ENCODE measurements around the gene ZNF462. TPM values are rescaled to one million over a fixed set of nuclear protein-coding genes. Genes with fewer than 3 reads are reported as not detected.

The ZNF462 gene
- total and polyA plus RNA-seq, 9 donors = 7.0 to 18.8 (median 9.2) TPM

GRCh38 chr9:106874652-106875051 is 11.7 kb downstream of the ZNF462 start:
- Histone ChIP-seq H3K4me1 (ENCODE audit: control insufficient read depth, insufficient read depth, low read length) (peaks cover 5% of the 10 kb centered on the region), H3K36me3 (ENCODE audit: control insufficient read depth, insufficient read depth, low read length) (no peaks in the 10 kb centered on the region), H3K27me3 (ENCODE audit: control insufficient read depth, insufficient read depth, low read length) (no peaks in the 10 kb centered on the region), H3K4me3 (ENCODE audit: low read length) (no peak overlapping the region), H3K9me3 (replicated peaks; ENCODE audit: control insufficient read depth, low read depth, low read length) (no peaks in the 10 kb centered on the region), H3K27ac (ENCODE audit: low read length) (no peak overlapping the region)
- no peak for DNase-seq
- no CpG with 5 or more reads among the region's 2 CpGs for WGBS (ENCODE audit: insufficient coverage)

GRCh38 chr9:106875529-106875928 is 12.6 kb downstream of the ZNF462 start:
- Histone ChIP-seq H3K27ac (ENCODE audit: low read length) (no peak overlapping the region), H3K4me1 (ENCODE audit: control insufficient read depth, insufficient read depth, low read length) (peaks cover 8% of the 10 kb centered on the region), H3K27me3 (ENCODE audit: control insufficient read depth, insufficient read depth, low read length) (no peaks in the 10 kb centered on the region), H3K36me3 (ENCODE audit: control insufficient read depth, insufficient read depth, low read length) (no peaks in the 10 kb centered on the region), H3K4me3 (ENCODE audit: low read length) (no peak overlapping the region), H3K9me3 (replicated peaks; ENCODE audit: control insufficient read depth, low read depth, low read length) (no peaks in the 10 kb centered on the region)
- WGBS (ENCODE audit: insufficient coverage) = no CpG with 5 or more reads among the region's 3 CpGs
- DNase-seq = peak; percentile 37

DNA sequence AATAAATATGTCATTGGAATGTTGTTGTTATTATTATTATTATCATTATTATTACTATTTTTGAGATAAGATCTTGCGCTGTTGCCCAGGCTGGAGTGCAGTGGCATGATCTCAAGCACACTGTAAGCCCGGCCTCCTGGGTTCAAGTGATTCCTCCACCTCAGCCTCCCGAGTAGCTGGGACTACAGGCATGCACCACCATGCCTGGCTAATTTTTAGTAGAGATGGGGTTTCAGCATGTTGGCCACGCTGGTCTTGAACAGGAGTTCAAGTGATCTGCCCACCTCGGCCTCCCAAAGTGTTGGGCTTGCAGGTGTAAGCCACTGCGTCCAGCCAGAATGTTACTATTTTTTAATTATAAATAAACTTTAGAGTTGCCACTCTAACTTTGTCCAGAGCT is 14.4 kb downstream of the ZNF462 start:
- no CpG with 5 or more reads among the region's 6 CpGs for WGBS (ENCODE audit: insufficient coverage)
- no peaks in the 10 kb centered on the region for H3K36me3 ChIP-seq (ENCODE audit: control insufficient read depth, insufficient read depth, low read length)
- H3K4me3 ChIP-seq (ENCODE audit: low read length) = no peak overlapping the region
- no peaks in the 10 kb centered on the region for H3K27me3 ChIP-seq (ENCODE audit: control insufficient read depth, insufficient read depth, low read length)
- H3K4me1 ChIP-seq (ENCODE audit: control insufficient read depth, insufficient read depth, low read length) = peaks cover 8% of the 10 kb centered on the region
- H3K27ac ChIP-seq (ENCODE audit: low read length) = no peak overlapping the region
- no peaks in the 10 kb centered on the region for H3K9me3 ChIP-seq (replicated peaks; ENCODE audit: control insufficient read depth, low read depth, low read length)
- no peak for DNase-seq

- H3K9me3 ChIP-seq (replicated peaks; ENCODE audit: control insufficient read depth, low read depth, low read length) = no peaks in the 10 kb centered on the region
- no peak for DNase-seq
- H3K27me3 ChIP-seq (ENCODE audit: control insufficient read depth, insufficient read depth, low read length) = no peaks in the 10 kb centered on the region
- H3K36me3 ChIP-seq (ENCODE audit: control insufficient read depth, insufficient read depth, low read length) = no peaks in the 10 kb centered on the region
- no peak overlapping the region for H3K4me3 ChIP-seq (ENCODE audit: low read length)
- WGBS (ENCODE audit: insufficient coverage) = 50% methylated on average over 1 of the region's 5 CpGs
- H3K4me1 ChIP-seq (ENCODE audit: control insufficient read depth, insufficient read depth, low read length) = peaks cover 8% of the 10 kb centered on the region
- H3K27ac ChIP-seq (ENCODE audit: low read length) = no peak overlapping the region
These were observed 15.3 kb downstream of the ZNF462 start for GRCh38 chr9:106878081-106878837.

- Histone ChIP-seq H3K4me1 (ENCODE audit: control insufficient read depth, insufficient read depth, low read length) (peaks cover 8% of the 10 kb centered on the region), H3K27ac (ENCODE audit: low read length) (peak overlapping the region; percentile 31)
These were observed 16.0 kb downstream of the ZNF462 start for GRCh38 chr9:106878934-106879333.

GRCh38 chr9:106879439-106879882 is 16.5 kb downstream of the ZNF462 start:
- Histone ChIP-seq H3K36me3 (ENCODE audit: control insufficient read depth, insufficient read depth, low read length) (no peaks in the 10 kb centered on the region), H3K4me1 (ENCODE audit: control insufficient read depth, insufficient read depth, low read length) (peaks cover 8% of the 10 kb centered on the region), H3K4me3 (ENCODE audit: low read length) (no peak overlapping the region), H3K27ac (ENCODE audit: low read length) (no peak overlapping the region), H3K27me3 (ENCODE audit: control insufficient read depth, insufficient read depth, low read length) (no peaks in the 10 kb centered on the region), H3K9me3 (replicated peaks; ENCODE audit: control insufficient read depth, low read depth, low read length) (no peaks in the 10 kb centered on the region)
- 100% methylated on average over 1 of the region's 3 CpGs for WGBS (ENCODE audit: insufficient coverage)
- DNase-seq = no peak

More at GRCh38 chr9:106878934-106879333, 16.0 kb downstream of the ZNF462 start:
- peak; percentile 82 for DNase-seq
- Histone ChIP-seq H3K9me3 (replicated peaks; ENCODE audit: control insufficient read depth, low read depth, low read length) (no peaks in the 10 kb centered on the region), H3K36me3 (ENCODE audit: control insufficient read depth, insufficient read depth, low read length) (no peaks in the 10 kb centered on the region), H3K27me3 (ENCODE audit: control insufficient read depth, insufficient read depth, low read length) (no peaks in the 10 kb centered on the region), H3K4me3 (ENCODE audit: low read length) (no peak overlapping the region)
- WGBS (ENCODE audit: insufficient coverage) = 4% methylated on average over 4 of the region's 4 CpGs

GRCh38 chr9:106880081-106880480 is 17.1 kb downstream of the ZNF462 start:
- no peak for DNase-seq
- 86% methylated on average over 4 of the region's 5 CpGs for WGBS (ENCODE audit: insufficient coverage)
- no peaks in the 10 kb centered on the region for H3K36me3 ChIP-seq (ENCODE audit: control insufficient read depth, insufficient read depth, low read length)
- peaks cover 8% of the 10 kb centered on the region for H3K4me1 ChIP-seq (ENCODE audit: control insufficient read depth, insufficient read depth, low read length)
- H3K4me3 ChIP-seq (ENCODE audit: low read length) = no peak overlapping the region
- no peak overlapping the region for H3K27ac ChIP-seq (ENCODE audit: low read length)
- H3K9me3 ChIP-seq (replicated peaks; ENCODE audit: control insufficient read depth, low read depth, low read length) = no peaks in the 10 kb centered on the region
- no peaks in the 10 kb centered on the region for H3K27me3 ChIP-seq (ENCODE audit: control insufficient read depth, insufficient read depth, low read length)

DNA sequence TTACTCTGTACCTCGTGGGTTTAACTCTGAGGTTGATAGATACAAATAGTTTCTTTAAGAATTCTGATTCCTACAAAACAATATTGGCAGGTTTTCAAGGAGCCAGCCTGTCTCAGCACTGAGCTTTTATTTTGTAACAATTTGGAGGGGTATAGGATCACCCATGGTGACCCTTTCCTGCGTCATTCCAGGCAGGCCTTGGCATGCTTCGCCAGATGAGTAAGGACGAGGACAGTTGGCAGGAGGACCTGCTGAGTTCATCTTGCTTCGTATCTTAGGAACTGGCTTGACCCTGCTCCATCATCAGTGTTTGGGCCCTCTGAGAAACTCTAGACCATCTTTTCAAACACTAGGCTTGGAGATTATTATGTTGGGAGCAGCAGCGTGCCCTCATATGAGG is 17.9 kb downstream of the ZNF462 start:
- no peaks in the 10 kb centered on the region for H3K27me3 ChIP-seq (ENCODE audit: control insufficient read depth, insufficient read depth, low read length)
- H3K4me3 ChIP-seq (ENCODE audit: low read length) = no peak overlapping the region
- peaks cover 8% of the 10 kb centered on the region for H3K4me1 ChIP-seq (ENCODE audit: control insufficient read depth, insufficient read depth, low read length)
- H3K36me3 ChIP-seq (ENCODE audit: control insufficient read depth, insufficient read depth, low read length) = no peaks in the 10 kb centered on the region
- DNase-seq = no peak
- no peak overlapping the region for H3K27ac ChIP-seq (ENCODE audit: low read length)
- no peaks in the 10 kb centered on the region for H3K9me3 ChIP-seq (replicated peaks; ENCODE audit: control insufficient read depth, low read depth, low read length)
- WGBS (ENCODE audit: insufficient coverage) = 100% methylated on average over 4 of the region's 6 CpGs

- no peak for DNase-seq
- peaks cover 8% of the 10 kb centered on the region for H3K4me1 ChIP-seq (ENCODE audit: control insufficient read depth, insufficient read depth, low read length)
- H3K36me3 ChIP-seq (ENCODE audit: control insufficient read depth, insufficient read depth, low read length) = no peaks in the 10 kb centered on the region
- no peak overlapping the region for H3K27ac ChIP-seq (ENCODE audit: low read length)
- no peaks in the 10 kb centered on the region for H3K27me3 ChIP-seq (ENCODE audit: control insufficient read depth, insufficient read depth, low read length)
- H3K9me3 ChIP-seq (replicated peaks; ENCODE audit: control insufficient read depth, low read depth, low read length) = no peaks in the 10 kb centered on the region
- 100% methylated on average over 2 of the region's 4 CpGs for WGBS (ENCODE audit: insufficient coverage)
- no peak overlapping the region for H3K4me3 ChIP-seq (ENCODE audit: low read length)
These were observed 20.1 kb downstream of the ZNF462 start for GRCh38 chr9:106883030-106883429.

GRCh38 chr9:106883626-106884190 is 20.7 kb downstream of the ZNF462 start:
- H3K36me3 ChIP-seq (ENCODE audit: control insufficient read depth, insufficient read depth, low read length) = no peaks in the 10 kb centered on the region
- no peak for DNase-seq
- H3K9me3 ChIP-seq (replicated peaks; ENCODE audit: control insufficient read depth, low read depth, low read length) = no peaks in the 10 kb centered on the region
- WGBS (ENCODE audit: insufficient coverage) = no CpG with 5 or more reads among the region's 2 CpGs
- H3K4me3 ChIP-seq (ENCODE audit: low read length) = no peak overlapping the region
- no peak overlapping the region for H3K27ac ChIP-seq (ENCODE audit: low read length)
- H3K4me1 ChIP-seq (ENCODE audit: control insufficient read depth, insufficient read depth, low read length) = peaks cover 8% of the 10 kb centered on the region
- H3K27me3 ChIP-seq (ENCODE audit: control insufficient read depth, insufficient read depth, low read length) = no peaks in the 10 kb centered on the region

All from muscle of leg (tissue), 11 donors.